HEK293 (cell line): ENCODE measurements around the gene MYBBP1A.

Source experiments
- CTCF ChIA-PET: fragments of 350-600 bp; formaldehyde crosslinking; extraction: SDS; loops from one replicate; lab custom pipeline; 2021; ENCODE audit warnings: antibody characterized with exemption; lab: Yijun Ruan, JAX
- POLR2A ChIA-PET: fragments of 300-600 bp; formaldehyde crosslinking; extraction: SDS; loops from one replicate; lab custom pipeline; 2020; ENCODE audit warnings: antibody characterized with exemption, inconsistent platforms; lab: Yijun Ruan, JAX
- H3K27ac ChIP-seq: fragments of 200-500 bp; sonication (Bioruptor generic); 2 replicates; pipeline ENCODE4 v1.5.1; 2014; ENCODE audit warnings: low read depth, low read length, control low read depth, inconsistent platforms; ENCODE audit errors: extremely low read depth
- H3K36me3 ChIP-seq, 2 experiments: fragments of 200-500 bp in 1 of 2; sonication (Bioruptor generic) in 1 of 2; 1 replicate in 1 of 2; 2 replicates in 1 of 2; pipeline ENCODE4 v1.5.1; 2014 to 2017; ENCODE audit warnings: inconsistent platforms in 2 of 2, low read length in 2 of 2; ENCODE audit not compliant: control insufficient read depth in 2 of 2, insufficient read depth in 1 of 2
- H3K4me1 ChIP-seq: fragments of 200-500 bp; sonication (Bioruptor generic); 2 replicates; pipeline ENCODE4 v1.5.1; 2014; ENCODE audit warnings: mild to moderate bottlenecking, low read length, inconsistent platforms; ENCODE audit not compliant: control insufficient read depth, insufficient read depth
- H3K4me3 ChIP-seq: 2 replicates; pipeline ENCODE4 v1.5.1; 2011; ENCODE audit warnings: low read depth, mild to moderate bottlenecking, control low read depth, low read length, moderate library complexity
- H3K9me3 ChIP-seq: fragments of 200-500 bp; sonication (Bioruptor generic); 2 replicates; pipeline ENCODE4 v1.5.1; 2014; ENCODE audit warnings: low read depth, low read length, inconsistent platforms; ENCODE audit not compliant: control insufficient read depth, insufficient read depth
- BCL11B ChIP-seq: fragments of 450-650 bp; formaldehyde crosslinking; IDR thresholded peaks from 2 replicates; pipeline ENCODE4 v1.5.1; 2016; ENCODE audit warnings: low read depth, missing biosample characterization, missing genetic modification characterization
- EGR2 ChIP-seq: fragments of 450-650 bp; formaldehyde crosslinking; IDR thresholded peaks from 2 replicates; pipeline ENCODE4 v1.5.1; 2016; ENCODE audit warnings: low read depth, missing biosample characterization, missing genetic modification characterization
- MYNN ChIP-seq: fragments of 450-650 bp; formaldehyde crosslinking; IDR thresholded peaks from 2 replicates; pipeline ENCODE4 v1.5.1; 2016; ENCODE audit warnings: missing biosample characterization, missing genetic modification characterization, borderline replicate concordance
- REST ChIP-seq: fragments of 450-650 bp; formaldehyde crosslinking; IDR thresholded peaks from 2 replicates; pipeline ENCODE4 v1.5.1; 2016; ENCODE audit warnings: missing biosample characterization, missing genetic modification characterization
- TSHZ1 ChIP-seq: fragments of 450-650 bp; formaldehyde crosslinking; IDR thresholded peaks from 2 replicates; pipeline ENCODE4 v1.5.1; 2016; ENCODE audit warnings: missing biosample characterization, missing genetic modification characterization, borderline replicate concordance
- ZBTB10 ChIP-seq: fragments of 450-650 bp; formaldehyde crosslinking; IDR thresholded peaks from 2 replicates; pipeline ENCODE4 v1.5.1; 2016; ENCODE audit warnings: missing biosample characterization, missing genetic modification characterization
- ZBTB20 ChIP-seq: fragments of 450-650 bp; formaldehyde crosslinking; IDR thresholded peaks from 2 replicates; pipeline ENCODE4 v1.5.1; 2016; ENCODE audit warnings: missing biosample characterization, missing genetic modification characterization
- ZFHX2 ChIP-seq: fragments of 450-650 bp; formaldehyde crosslinking; conservative IDR thresholded peaks from 2 replicates; pipeline ENCODE4 v1.5.1; 2016; ENCODE audit warnings: missing biosample characterization, missing genetic modification characterization
- ZFP3 ChIP-seq: fragments of 450-650 bp; formaldehyde crosslinking; IDR thresholded peaks from 2 replicates; pipeline ENCODE4 v1.5.1; 2016; ENCODE audit warnings: low read depth, missing biosample characterization, missing genetic modification characterization
- ZFP69B ChIP-seq: fragments of 450-650 bp; formaldehyde crosslinking; IDR thresholded peaks from 2 replicates; pipeline ENCODE4 v1.5.1; 2016; ENCODE audit warnings: missing biosample characterization, missing genetic modification characterization
- ZNF202 ChIP-seq: fragments of 450-650 bp; formaldehyde crosslinking; IDR thresholded peaks from 2 replicates; pipeline ENCODE4 v1.5.1; 2016; ENCODE audit warnings: missing biosample characterization, missing genetic modification characterization, borderline replicate concordance
- ZNF23 ChIP-seq: fragments of 450-650 bp; formaldehyde crosslinking; IDR thresholded peaks from 2 replicates; pipeline ENCODE4 v1.5.1; 2016; ENCODE audit warnings: missing biosample characterization, missing genetic modification characterization, borderline replicate concordance
- ZNF366 ChIP-seq: fragments of 450-650 bp; formaldehyde crosslinking; conservative IDR thresholded peaks from 2 replicates; pipeline ENCODE4 v1.5.1; 2016; ENCODE audit warnings: missing biosample characterization, missing genetic modification characterization
- ZNF394 ChIP-seq: fragments of 450-650 bp; formaldehyde crosslinking; IDR thresholded peaks from 2 replicates; pipeline ENCODE4 v1.5.1; 2016; ENCODE audit warnings: missing biosample characterization, missing genetic modification characterization, mild to moderate bottlenecking, moderate library complexity, borderline replicate concordance
- ZNF426 ChIP-seq: fragments of 450-650 bp; formaldehyde crosslinking; IDR thresholded peaks from 2 replicates; pipeline ENCODE4 v1.5.1; 2017; ENCODE audit warnings: missing biosample characterization, missing genetic modification characterization, mild to moderate bottlenecking, inconsistent platforms, moderate library complexity
- ZNF555 ChIP-seq: fragments of 450-650 bp; formaldehyde crosslinking; conservative IDR thresholded peaks from 2 replicates; pipeline ENCODE4 v1.5.1; 2017; ENCODE audit warnings: missing biosample characterization, mild to moderate bottlenecking, missing genetic modification characterization, inconsistent platforms
- ZNF600 ChIP-seq: fragments of 450-650 bp; formaldehyde crosslinking; IDR thresholded peaks from 2 replicates; pipeline ENCODE4 v1.5.1; 2016; ENCODE audit warnings: missing biosample characterization, missing genetic modification characterization
- ZNF610 ChIP-seq: fragments of 450-650 bp; formaldehyde crosslinking; IDR thresholded peaks from 2 replicates; pipeline ENCODE4 v1.5.1; 2016; ENCODE audit warnings: missing biosample characterization, missing genetic modification characterization, borderline replicate concordance
- ZNF645 ChIP-seq: fragments of 450-650 bp; formaldehyde crosslinking; IDR thresholded peaks from 2 replicates; pipeline ENCODE4; 2016; ENCODE audit warnings: missing biosample characterization, missing genetic modification characterization
- ZNF791 ChIP-seq: fragments of 450-650 bp; formaldehyde crosslinking; IDR thresholded peaks from 2 replicates; pipeline ENCODE4 v1.5.1; 2016; ENCODE audit warnings: missing biosample characterization, missing genetic modification characterization

MYBBP1A gene

GRCh38 chr17:4532860-4533522 is 22.2 kb downstream of the MYBBP1A start:
- H3K9me3 ChIP-seq: no peaks in the 10 kb centered on the region
- H3K27ac ChIP-seq: no peak overlapping the region
- TF ChIP-seq ZNF610 (no peak), ZNF394 (tag by site-specific recombination) (no peak), ZBTB20 (tag by site-specific recombination) (0 out of 2 replicates have a peak, but pooled peaks have one; percentile 47), ZFHX2 (no peak), ZNF202 (no peak), ZBTB10 (no peak), REST (tag by site-specific recombination) (no peak), TSHZ1 (tag by site-specific recombination) (no peak), ZFP69B (peak; percentile 23; the same call in 1 of the 2 replicates), MYNN (tag by site-specific recombination) (no peak), ZFP3 (tag by site-specific recombination) (no peak), ZNF600 (no peak; the same call in 1 of the 2 replicates), ZNF555 (tag by site-specific recombination) (no peak)
- H3K4me1 ChIP-seq: no peaks in the 10 kb centered on the region
- peaks cover 0 to 11% of the 10 kb centered on the region in 2 experiments; a peak in 1 of 3 replicates for H3K36me3 ChIP-seq
- ChIA-PET CTCF (interaction anchor here (0.6 kb wide), 1 partner anchor 30 kb away, joined by 4 read pairs; no protein-coding TSS in a partner anchor), POLR2A (interaction anchor here (1.1 kb wide), 1 partner anchor 11 kb away, joined by 3 read pairs; no protein-coding TSS in a partner anchor)
- no peak overlapping the region for H3K4me3 ChIP-seq

- Histone ChIP-seq H3K4me3 (no peak overlapping the region), H3K4me1 (no peaks in the 10 kb centered on the region)
- 0 out of 2 replicates have a peak, but pooled peaks have one; percentile 17 for TF ChIP-seq BCL11B (tag by site-specific recombination)
- 0 out of 2 replicates have a peak, but pooled peaks have one; percentile 32 for TF ChIP-seq ZNF645
- no peak for TF ChIP-seq ZNF23 (tag by site-specific recombination)
- peak; percentile 19; the same call in 1 of the 2 replicates for TF ChIP-seq ZFHX2
- TF ChIP-seq ZNF366 (tag by site-specific recombination): peak; percentile 99
- TF ChIP-seq ZNF791 (tag by site-specific recombination): peak; percentile 37; the same call in 1 of the 2 replicates
- no peak for TF ChIP-seq ZNF610
- TF ChIP-seq EGR2 (tag by site-specific recombination): peak; percentile 36; the same call in 1 of the 2 replicates
- no peak for TF ChIP-seq ZNF426 (tag by site-specific recombination)
- TF ChIP-seq, all 188 proteins: peak for 6
- H3K36me3 ChIP-seq: peaks cover 0 to 3% of the 10 kb centered on the region in 2 experiments; a peak in 1 of 3 replicates
- CTCF ChIA-PET: interaction anchor here (0.6 kb wide), 1 partner anchor 29 kb away, joined by 4 read pairs; no protein-coding TSS in a partner anchor
- POLR2A ChIA-PET: no interaction called here
- H3K9me3 ChIP-seq: no peaks in the 10 kb centered on the region
- no peak overlapping the region for H3K27ac ChIP-seq
These were observed 23.0 kb downstream of the MYBBP1A start for GRCh38 chr17:4531988-4532736.
